ENCODE data around the gene PHIP. TPM values are rescaled to one million over a fixed set of nuclear protein-coding genes. Genes with fewer than 3 reads are reported as not detected.

PHIP gene
- total RNA-seq, 1 donor from 2014 or later = 14.9 TPM

DNA sequence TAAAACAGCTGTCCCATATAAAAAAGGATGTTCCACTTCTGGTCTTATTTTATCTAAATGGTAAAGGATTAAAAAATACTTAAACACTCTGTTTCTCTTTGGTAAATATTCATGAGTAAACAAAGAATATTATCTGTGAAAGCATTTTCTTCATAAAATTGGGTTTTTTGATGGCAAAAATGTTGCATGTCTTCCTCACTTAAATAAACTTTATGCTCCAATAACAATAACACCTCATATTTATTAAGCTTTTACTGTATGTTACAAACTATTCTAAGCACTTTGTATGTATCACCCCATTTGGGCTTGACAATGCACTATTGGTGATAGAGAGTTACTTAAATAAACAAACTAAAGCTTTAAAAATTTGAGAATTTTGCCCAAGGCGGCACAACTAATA lies 91.9 kb downstream of the PHIP start:
- no peak overlapping the region for H3K4me3 ChIP-seq
- intact Hi-C loops (cut with DNase I) = no loop called here
- peaks cover 54 to 66% of the 10 kb centered on the region in 2 donors for H3K36me3 ChIP-seq
- H3K4me1 ChIP-seq = no peaks in the 10 kb centered on the region
- DNase-seq (ENCODE audit: low spot score in 2 of 2) = no peak
- no peak overlapping the region for H3K27ac ChIP-seq
- no peaks in the 10 kb centered on the region for H3K9me3 ChIP-seq
- TF ChIP-seq CTCF (IDR thresholded peaks at IDR 0.05) = no peak
- H3K27me3 ChIP-seq = no peaks in the 10 kb centered on the region

- H3K27ac ChIP-seq = no peak overlapping the region
- H3K9me3 ChIP-seq = no peaks in the 10 kb centered on the region
- DNase-seq (ENCODE audit: low spot score in 2 of 2) = no peak
- no peak overlapping the region for H3K4me3 ChIP-seq
- H3K36me3 ChIP-seq = peaks cover 56 to 70% of the 10 kb centered on the region in 2 donors
- H3K27me3 ChIP-seq = no peaks in the 10 kb centered on the region
- intact Hi-C loops (cut with DNase I) = no loop called here
- no peak for TF ChIP-seq CTCF (IDR thresholded peaks at IDR 0.05)
- no peaks in the 10 kb centered on the region for H3K4me1 ChIP-seq
Observed at GRCh38 chr6:78984225-78984950, 93.7 kb downstream of the PHIP start.

DNA sequence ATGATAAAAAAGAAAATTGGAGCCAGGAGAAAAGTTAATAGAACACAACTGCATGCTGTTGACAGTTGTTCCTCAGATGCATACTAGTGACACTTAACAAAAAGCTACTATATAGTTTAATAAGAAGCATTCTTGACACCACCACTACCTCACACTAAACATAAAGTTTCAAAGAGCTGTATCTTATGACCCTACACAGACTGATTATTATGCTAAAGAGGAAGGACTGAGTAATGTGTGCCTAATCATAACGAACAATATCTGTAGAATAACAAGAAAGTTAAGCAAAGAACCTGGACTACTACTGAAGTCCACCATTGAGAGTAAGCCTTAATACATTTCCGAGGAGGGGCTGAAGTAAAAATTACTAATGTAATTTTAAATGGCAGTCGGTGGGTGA lies 110.9 kb downstream of the PHIP start:
- Histone ChIP-seq H3K36me3 (peaks cover 40 to 78% of the 10 kb centered on the region in 2 donors), H3K4me1 (no peaks in the 10 kb centered on the region), H3K9me3 (no peaks in the 10 kb centered on the region), H3K27me3 (no peaks in the 10 kb centered on the region), H3K4me3 (no peak overlapping the region), H3K27ac (no peak overlapping the region)
- TF ChIP-seq CTCF (IDR thresholded peaks at IDR 0.05) = no peak
- intact Hi-C loops (cut with DNase I) = no loop called here
- DNase-seq (ENCODE audit: low spot score in 2 of 2) = no peak

GRCh38 chr6:78966542-78966941 lies 111.5 kb downstream of the PHIP start:
- DNase-seq (ENCODE audit: low spot score in 2 of 2) = no peak
- Histone ChIP-seq H3K27ac (no peak overlapping the region), H3K27me3 (no peaks in the 10 kb centered on the region), H3K9me3 (no peaks in the 10 kb centered on the region), H3K36me3 (peaks cover 45 to 81% of the 10 kb centered on the region in 2 donors), H3K4me3 (no peak overlapping the region), H3K4me1 (no peaks in the 10 kb centered on the region)
- intact Hi-C loops (cut with DNase I) = no loop called here
- TF ChIP-seq CTCF (IDR thresholded peaks at IDR 0.05) = no peak

GRCh38 chr6:78962448-78962847 lies 115.6 kb downstream of the PHIP start:
- intact Hi-C loops (cut with DNase I) = no loop called here
- TF ChIP-seq CTCF (IDR thresholded peaks at IDR 0.05) = no peak
- Histone ChIP-seq H3K4me1 (no peaks in the 10 kb centered on the region), H3K27me3 (no peaks in the 10 kb centered on the region), H3K9me3 (no peaks in the 10 kb centered on the region), H3K27ac (no peak overlapping the region), H3K36me3 (peaks cover 34 to 73% of the 10 kb centered on the region in 2 donors), H3K4me3 (no peak overlapping the region)
- no peak for DNase-seq (ENCODE audit: low spot score in 2 of 2)
